SK-MEL-5 (cell line): ENCODE results near the gene DPAGT1. TPM values are rescaled to one million over a fixed set of nuclear protein-coding genes. Genes with fewer than 3 reads are reported as not detected.
A peak's percentile ranks its signal among the peaks of the same experiment; 100 is the strongest.
"Not testable (repeated sequence)": the region's sequence is repeated elsewhere in the genome, so short reads cannot be mapped to it uniquely, and the experiment has no call there.

ENCODE experiments used
- DNase-seq: peaks from one replicate; pipeline ENCODE4 v3.0.0-alpha.2; 2016; ENCODE audit warnings: low read depth, low spot score
- in situ Hi-C: cut with HindIII; loops from 2 replicates; pipeline ENCODE4 v1.10.0; 2016; ENCODE audit warnings: low sequenced_read_pairs, high pct_unique_total_duplicates, low pct_unique_long_range_greater_than_20kb
- total RNA-seq: library from RNA; depleted of rRNA; stranded (reverse); fragments of >200 nt; shearing (Covaris generic); gene quantifications from 2 replicates; pipeline ENCODE4 v1.2.3, GENCODE V29; 2014

Gene DPAGT1
- total RNA-seq, 1 experiment from 2014 or later = 22.3 TPM

- DNase-seq, in situ Hi-C loops: not testable (repeated sequence)
These were observed 1.6 kb upstream of the DPAGT1 start for GRCh38 chr11:119103161-119103664.

- DNase-seq = no peak
- in situ Hi-C loops = no loop called here
These were observed 477 bp downstream of the DPAGT1 start for GRCh38 chr11:119100994-119101758.

- peak; percentile 71 for DNase-seq
- in situ Hi-C loops = no loop called here
These were observed 1.2 kb downstream of the DPAGT1 start for GRCh38 chr11:119100246-119100970.

- no peak for DNase-seq
- in situ Hi-C loops = no loop called here
These were observed 1.9 kb downstream of the DPAGT1 start for GRCh38 chr11:119099711-119100110.

GRCh38 chr11:119095066-119095880 lies 6.4 kb downstream of the DPAGT1 start:
- in situ Hi-C loops = no loop called here

GRCh38 chr11:119094816-119095065 lies 6.9 kb downstream of the DPAGT1 start:
- in situ Hi-C loops = no loop called here
- peak; percentile 68 for DNase-seq

More at GRCh38 chr11:119095066-119095880, 6.4 kb downstream of the DPAGT1 start:
- peak; percentile 99 for DNase-seq

- no peak for DNase-seq
- in situ Hi-C loops = no loop called here
These were observed 7.5 kb downstream of the DPAGT1 start for GRCh38 chr11:119093942-119094815.

GRCh38 chr11:119092880-119093842 lies 8.5 kb downstream of the DPAGT1 start:
- in situ Hi-C loops = no loop called here
- no peak for DNase-seq

- DNase-seq = no peak
- in situ Hi-C loops = no loop called here
These were observed 9.4 kb downstream of the DPAGT1 start for GRCh38 chr11:119091966-119092879.

- DNase-seq = no peak
- in situ Hi-C loops = no loop called here
These were observed 10.5 kb downstream of the DPAGT1 start for GRCh38 chr11:119091178-119091577.

GRCh38 chr11:119089319-119089718 lies 12.3 kb downstream of the DPAGT1 start:
- DNase-seq = no peak
- in situ Hi-C loops = no loop called here

GRCh38 chr11:119088406-119088805 lies 13.2 kb downstream of the DPAGT1 start:
- no peak for DNase-seq
- in situ Hi-C loops = no loop called here

- no peak for DNase-seq
- in situ Hi-C loops = no loop called here
These were observed 13.9 kb downstream of the DPAGT1 start for GRCh38 chr11:119087747-119088241.

GRCh38 chr11:119087123-119087522 lies 14.5 kb downstream of the DPAGT1 start:
- no peak for DNase-seq
- in situ Hi-C loops = no loop called here

GRCh38 chr11:119085437-119085847 lies 16.2 kb downstream of the DPAGT1 start:
- in situ Hi-C loops = no loop called here
- no peak for DNase-seq
